SIG-M5 treated with dmso at 0.1 percent for 504 hours (cell line): ENCODE data around the gene COX14.
"Not testable (repeated sequence)": the region's sequence is repeated elsewhere in the genome, so short reads cannot be mapped to it uniquely, and the experiment has no call there.

ENCODE experiments used
- DNase-seq: peaks from one replicate; lab custom pipeline; 2025; ENCODE audit not compliant: unreplicated experiment; lab: John Stamatoyannopoulos, UW

Gene COX14

GRCh38 chr12:50111693-50112455 is at the start of gene COX14:
TSS of gene COX14 (plus strand) at chr12:50112236. CDS start at chr12:50120044, 7,808 bp downstream.
- peak; percentile 100 for DNase-seq

GRCh38 chr12:50062728-50063460 is 49.1 kb upstream of the COX14 start:
- no peak for DNase-seq

GRCh38 chr12:50065726-50066310 is 46.2 kb upstream of the COX14 start:
- no peak for DNase-seq

DNA sequence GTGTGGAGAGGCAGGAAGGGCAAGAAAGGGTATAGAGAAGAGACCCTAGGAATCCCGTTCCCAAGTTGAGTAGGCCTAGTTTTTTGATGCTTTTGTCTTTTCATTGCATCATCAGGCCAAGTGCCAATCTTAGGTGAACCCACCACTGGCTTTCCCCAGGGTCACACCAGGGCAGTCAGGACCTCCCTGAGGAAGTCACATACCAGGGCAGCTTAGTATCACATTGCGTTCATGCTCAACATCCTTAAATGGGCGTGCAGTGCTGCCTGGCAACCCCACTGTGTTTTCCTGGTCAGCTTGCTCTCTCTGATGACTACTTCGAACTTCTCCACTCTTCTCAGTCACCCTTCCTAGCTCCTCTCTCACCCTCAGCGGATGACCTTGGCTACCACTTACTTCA is 45.6 kb upstream of the COX14 start:
- peak; percentile 41 for DNase-seq

DNA sequence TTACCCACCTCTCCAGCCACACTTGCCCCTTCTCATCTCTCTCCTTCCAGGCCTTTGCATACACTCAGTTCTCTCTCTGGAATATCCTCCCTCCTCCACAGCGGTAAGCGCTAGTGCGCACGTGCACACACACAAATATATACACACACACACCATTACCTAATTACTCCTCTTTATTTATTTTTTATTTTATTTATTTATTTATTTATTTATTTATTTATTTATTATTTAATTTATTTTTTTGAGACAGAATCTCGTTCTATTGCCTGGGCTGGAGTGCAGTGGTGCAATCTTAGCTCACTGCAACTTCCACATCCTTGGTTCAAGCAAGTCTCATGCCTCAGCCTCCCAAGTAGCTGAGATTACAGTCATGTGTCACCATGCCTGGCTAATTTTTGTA is 43.0 kb upstream of the COX14 start:
- no peak for DNase-seq

DNA sequence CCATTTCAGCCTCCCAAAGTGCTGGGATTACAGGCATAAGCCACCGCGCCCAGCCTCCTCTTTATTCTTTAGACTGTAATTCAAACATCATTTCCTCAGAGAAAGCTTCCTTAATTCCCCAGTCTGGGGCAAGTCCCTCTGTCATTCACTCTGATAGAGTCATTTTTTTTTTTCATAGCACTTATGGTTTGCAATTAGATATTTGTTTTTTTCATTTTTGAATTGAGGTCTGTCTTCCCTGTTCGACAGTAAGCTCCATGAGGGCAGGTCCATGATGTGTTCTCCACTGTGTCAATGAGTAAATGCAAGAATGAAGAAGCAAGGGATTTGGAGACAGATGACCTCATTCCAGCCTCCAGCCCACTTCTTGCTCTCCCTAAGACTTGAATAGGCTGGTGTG is 42.5 kb upstream of the COX14 start:
- DNase-seq, result no peak

DNA sequence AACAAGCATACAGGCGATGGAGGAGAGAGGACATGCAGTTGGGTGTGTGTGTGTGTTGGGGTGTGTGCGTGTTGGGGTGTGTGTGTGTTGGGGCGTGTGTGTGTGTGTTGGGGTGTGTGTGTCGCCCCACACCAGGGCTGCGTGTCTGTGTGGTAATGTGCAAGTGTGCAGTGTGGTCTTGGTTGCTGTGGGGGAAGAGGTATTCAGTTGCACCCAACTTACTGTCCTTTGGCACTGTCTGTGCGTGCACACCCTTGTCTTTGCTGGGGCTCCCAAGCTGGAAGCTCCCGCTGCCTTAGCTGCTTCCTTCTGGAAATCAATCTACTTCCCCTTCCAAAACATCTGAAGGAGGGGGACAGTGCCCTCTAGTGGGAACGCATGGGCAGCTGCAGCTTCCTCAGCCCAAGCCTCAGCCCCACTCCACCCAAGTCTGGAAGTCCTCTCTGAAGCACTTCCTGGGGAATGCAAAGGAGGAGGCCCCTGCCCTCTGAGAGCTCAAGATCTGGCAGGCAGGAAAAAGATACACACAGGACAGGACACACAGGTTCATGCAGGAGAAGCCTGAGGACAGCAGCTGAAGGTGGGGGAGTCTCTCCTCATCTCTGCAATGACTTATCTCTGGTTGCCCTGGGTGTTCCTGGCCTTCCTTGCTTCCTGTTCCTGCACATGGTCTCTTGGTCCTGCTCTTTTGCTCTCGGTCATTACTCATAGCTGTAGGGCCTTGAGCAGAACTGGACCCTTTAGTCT is 41.5 kb upstream of the COX14 start:
- peak; percentile 80 for DNase-seq

DNA sequence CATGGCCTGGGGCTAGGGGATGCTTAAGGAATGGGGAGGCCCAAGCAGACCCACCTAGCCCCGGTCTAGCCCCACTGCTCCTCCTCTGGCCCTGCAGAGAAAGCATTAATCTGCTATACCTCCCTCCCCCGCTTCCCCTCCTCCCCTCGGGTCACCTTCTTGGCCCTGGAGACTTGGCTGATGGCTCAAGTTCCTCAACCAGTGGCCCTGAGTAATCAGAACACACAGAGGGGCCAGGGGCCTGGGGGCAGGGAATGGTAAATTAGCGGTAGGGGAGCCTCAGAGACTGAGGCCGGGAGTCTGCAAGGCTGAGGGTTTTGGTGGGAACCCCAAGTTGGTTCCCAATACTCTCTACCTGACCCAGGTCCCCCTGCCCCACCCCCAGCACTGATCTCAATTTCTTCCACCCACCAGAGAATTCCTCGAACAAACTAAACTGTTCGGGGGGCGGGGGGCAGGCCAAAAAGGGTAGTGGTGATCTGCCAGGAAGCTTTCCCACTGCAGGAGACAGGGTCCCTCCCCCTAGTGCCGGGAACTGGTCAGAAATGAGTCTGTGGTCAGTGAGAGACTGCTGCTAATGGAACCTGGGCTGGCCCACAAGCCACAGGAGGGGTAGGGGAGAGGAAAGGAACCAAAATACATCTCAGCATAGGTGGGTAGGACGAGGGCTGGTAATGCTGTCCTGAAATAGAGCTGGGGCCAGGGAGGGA is 39.7 kb upstream of the COX14 start:
- no peak for DNase-seq

DNA sequence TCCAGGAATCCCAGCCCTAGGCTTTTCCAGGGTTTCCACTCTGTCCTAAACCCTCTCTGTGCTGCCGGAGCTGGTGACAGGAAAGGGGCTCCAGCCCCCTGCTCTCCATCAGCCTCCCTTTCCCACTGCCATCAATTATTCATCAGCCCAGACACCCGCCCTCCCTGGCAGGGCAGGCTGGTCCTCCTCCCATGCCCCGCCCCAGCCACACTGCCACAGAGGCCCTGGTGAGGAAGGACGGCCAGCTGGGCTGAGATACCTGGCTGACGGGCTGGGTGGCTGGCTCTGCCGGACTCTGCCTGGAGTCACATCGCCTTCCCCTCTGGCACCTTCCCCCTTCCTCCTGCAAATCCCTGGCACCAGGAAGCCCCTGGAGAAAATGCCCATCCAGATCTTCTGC is 38.8 kb upstream of the COX14 start:
- no peak for DNase-seq

DNA sequence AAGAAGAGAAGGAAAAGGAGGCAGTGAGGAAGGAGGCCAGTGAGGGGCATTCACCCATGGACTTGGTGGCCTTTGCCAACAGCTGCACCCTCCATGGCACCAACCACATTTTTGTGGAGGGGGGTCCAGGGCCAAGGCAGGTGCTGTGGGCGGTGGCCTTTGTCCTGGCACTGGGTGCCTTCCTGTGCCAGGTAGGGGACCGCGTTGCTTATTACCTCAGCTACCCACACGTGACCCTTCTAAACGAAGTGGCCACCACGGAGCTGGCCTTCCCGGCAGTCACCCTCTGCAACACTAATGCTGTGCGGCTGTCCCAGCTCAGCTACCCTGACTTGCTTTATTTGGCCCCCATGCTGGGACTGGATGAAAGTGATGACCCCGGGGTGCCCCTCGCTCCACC is 38.3 kb upstream of the COX14 start:
- DNase-seq, result no peak

DNA sequence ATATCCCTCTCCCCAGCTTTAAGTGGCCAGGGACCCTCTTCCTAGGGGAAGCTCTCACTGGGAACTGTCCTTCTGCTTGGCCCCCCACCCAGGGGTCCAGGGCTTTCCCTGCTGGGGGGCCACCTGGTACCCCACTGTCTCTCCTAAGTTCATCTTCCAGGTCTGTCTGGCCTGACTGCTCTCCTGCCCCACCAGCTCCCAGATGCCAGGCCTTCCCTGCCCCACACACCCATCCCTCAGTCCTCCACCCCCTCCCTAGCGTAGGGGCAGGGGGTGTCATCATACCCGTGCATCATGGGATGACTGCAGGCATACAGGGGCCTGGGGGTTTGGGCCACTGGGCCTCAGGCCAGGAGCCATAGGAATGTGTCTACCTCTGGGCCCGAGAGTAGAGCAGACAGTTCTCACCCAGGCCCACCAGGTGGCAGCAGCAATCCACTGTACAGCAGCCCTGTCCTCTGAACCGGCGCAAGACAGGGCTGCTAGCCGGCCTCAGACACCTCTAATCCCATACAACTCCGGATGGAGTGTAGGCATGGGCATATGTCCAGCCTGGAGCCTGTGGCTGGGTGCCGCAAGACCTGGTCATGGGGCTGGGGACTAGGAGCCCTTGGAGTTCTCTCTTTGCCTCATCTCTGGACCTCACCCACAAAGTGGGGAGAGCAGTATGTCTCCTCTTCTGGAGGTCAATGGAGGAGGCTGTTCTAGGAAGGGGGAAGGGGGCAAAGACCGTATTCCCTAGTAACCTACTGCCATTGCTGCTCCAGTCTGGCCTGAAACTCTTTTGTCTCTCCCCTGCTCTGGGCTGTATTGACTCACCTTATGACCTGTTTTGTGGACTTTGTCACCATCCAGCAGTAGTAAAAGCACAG is 36.9 kb upstream of the COX14 start:
- peak; percentile 78 for DNase-seq

DNA sequence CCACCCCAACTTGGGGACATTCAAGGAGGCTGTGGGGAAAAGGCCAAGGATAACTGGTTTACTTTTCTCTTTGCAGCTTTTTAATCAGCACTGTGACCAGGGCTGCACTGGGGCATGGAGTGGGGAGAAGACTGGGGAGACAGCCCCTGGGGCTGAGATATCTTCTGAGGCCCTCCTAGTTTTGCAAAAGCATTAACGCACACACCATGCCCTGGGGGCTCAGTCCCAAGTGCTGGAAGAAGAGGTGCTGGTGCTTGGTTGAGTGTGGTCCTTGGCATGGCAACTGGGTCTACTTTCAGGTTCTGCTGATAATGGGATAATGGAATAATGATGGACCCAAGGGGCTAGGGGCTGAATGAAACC is 36.2 kb upstream of the COX14 start:
- DNase-seq, result no peak

GRCh38 chr12:50077099-50077498 is 34.9 kb upstream of the COX14 start:
- no peak for DNase-seq

DNA sequence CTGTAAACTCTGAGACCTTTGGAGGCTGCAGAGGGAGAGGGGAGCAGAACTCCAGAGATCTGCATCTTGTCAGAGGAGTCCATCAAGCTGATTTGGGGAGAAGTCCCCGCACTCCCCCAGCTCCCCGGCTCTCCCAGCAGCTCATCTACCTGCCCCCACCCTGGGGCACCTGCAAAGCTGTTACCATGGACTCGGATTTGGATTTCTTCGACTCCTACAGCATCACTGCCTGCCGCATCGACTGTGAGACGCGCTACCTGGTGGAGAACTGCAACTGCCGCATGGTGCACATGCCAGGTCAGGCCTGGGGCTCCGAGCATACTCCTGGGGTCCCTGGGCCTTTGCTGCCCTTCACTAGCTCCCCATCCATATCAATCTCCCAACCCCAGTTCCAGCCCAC is 33.8 kb upstream of the COX14 start:
- DNase-seq, result no peak

GRCh38 chr12:50079771-50080170 is 32.3 kb upstream of the COX14 start:
- no peak for DNase-seq

GRCh38 chr12:50081096-50081808 is 30.8 kb upstream of the COX14 start:
- no peak for DNase-seq

- no peak for DNase-seq
These were observed 29.4 kb upstream of the COX14 start for GRCh38 chr12:50082644-50083043.

- no peak for DNase-seq
These were observed 28.7 kb upstream of the COX14 start for GRCh38 chr12:50083301-50083700.

- DNase-seq, result not testable (repeated sequence)
These were observed 27.6 kb upstream of the COX14 start for GRCh38 chr12:50084409-50084774.
